ENCODE data around the gene CCDC141. TPM values are rescaled to one million over a fixed set of nuclear protein-coding genes. Genes with fewer than 3 reads are reported as not detected.

The CCDC141 gene
- polyA plus RNA-seq, 10 donors: 32.4 to 94.7 (median 58.5) TPM

DNA sequence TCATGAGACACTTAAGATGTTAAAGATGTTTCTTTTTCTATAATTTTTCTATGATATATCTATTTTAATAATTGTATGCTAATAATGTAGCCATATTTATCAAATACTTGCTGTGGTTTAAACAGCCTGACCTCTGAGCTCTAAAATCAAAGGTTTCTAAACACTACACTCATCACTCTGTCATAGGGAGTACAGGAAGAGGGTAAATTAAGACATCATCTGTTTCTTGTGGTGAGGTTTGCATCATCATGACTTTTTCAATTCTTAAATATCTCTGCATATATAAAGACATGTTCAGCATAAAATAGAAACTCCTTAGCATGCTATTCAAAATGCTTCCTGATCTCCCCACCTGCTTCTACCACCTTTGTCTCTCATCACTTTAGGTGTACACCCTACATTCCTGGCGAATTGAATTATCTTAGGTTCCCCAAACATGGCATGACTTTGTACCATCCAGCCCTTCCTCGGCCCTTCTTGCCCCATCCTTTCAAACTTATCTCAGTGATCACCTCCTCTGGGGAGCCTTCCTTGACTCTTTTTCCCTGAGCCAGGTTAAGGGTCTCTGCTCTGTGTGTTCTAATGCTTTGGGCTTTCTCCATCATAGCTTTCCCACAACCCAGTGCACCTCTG, 137.4 kb downstream of the CCDC141 start:
- no peak for DNase-seq

DNA sequence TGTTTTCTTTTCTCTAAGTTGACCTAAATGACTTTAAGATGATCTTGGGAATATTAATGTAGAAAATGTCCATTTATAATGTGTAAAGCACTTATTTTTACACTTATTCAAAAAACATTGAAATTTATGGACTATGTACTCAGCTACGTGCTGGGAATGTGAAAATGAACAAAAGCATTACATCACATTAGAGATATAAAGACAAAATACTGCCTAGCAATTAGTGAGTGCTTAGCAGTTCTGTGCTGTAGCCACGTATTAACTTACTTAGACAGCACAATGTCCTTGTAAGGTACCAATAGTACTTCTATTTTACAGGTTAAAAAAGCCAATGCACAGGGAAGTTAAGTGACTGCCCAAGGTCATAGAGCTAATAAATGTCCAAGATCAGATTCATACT, 138.9 kb downstream of the CCDC141 start:
- no peak for DNase-seq

DNA sequence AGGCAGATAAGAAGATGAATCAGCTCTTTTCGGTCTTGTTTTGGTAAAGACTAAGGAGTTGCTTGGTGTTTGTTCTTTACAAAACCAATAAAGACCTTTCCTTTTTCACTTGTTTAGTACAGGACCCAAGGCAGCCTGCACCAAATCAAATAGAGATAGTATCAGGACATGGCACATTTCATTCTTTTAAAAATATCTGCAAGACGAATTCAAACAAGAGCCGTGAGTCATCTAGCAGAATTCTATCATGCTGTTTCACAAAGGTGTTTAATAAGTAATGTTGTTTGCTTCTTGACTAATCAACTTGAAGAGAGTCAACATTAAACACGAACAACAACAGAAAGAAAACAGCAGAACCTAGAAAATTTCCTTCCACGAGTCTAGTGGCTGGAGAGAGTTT, 139.9 kb downstream of the CCDC141 start:
- DNase-seq: no peak

DNA sequence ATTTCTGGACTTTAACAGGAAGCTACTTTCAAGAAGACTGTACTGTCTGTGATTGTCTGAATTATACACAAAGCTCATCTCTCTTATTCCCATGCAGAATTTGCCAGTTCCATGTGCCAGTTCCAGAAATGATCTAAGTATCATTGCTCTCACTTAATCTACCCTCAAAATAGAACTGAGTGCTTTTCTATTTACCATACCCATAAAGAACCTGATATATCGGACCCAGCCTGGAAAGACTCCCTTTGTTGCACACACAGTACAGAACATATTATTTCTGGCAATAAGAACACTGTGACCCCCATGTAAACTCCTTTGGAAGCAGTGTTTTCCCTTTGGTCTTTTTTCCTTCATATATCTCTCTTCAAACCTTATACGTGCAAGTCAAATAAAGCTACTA, 140.4 kb downstream of the CCDC141 start:
- no peak for DNase-seq

DNA sequence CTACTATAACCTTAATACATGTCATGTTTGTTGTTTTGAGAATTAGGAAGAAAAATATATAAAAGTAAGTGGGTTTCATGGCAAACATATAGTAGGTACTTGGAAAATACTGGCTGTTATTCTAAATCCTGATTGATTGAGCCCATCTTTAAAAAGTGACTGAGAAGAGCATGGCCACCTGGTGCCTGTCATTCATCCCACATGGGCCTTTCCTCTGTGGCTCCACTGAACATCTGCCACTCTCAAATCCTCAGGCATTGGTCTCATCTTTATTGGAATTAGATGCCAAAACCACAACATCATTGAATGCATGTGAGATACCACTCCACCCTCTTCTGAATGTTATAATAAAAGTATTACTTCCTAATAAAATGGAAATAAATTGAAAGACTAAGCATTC, 141.1 kb downstream of the CCDC141 start:
- peak; percentile 36 to 71 (median 55) for DNase-seq

DNA sequence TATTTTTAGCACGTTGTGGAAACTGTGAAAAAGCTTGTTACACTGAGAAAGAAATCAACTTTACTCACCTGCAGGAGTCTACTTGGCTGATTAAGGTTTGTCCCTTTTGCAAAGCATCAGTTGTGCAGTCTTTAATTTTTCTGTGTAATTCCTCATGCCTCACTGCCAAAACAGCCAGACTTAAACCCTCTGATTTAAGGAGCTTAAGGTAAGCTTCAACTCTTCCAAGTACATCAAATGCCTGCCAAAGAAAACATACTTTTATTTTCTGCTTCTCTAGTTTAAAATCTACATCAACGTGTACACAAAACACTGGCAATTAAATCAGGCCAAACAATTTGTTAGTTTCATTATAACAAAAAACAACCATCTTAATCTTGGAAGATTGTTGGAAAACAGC, 144.7 kb downstream of the CCDC141 start:
- DNase-seq: no peak

DNA sequence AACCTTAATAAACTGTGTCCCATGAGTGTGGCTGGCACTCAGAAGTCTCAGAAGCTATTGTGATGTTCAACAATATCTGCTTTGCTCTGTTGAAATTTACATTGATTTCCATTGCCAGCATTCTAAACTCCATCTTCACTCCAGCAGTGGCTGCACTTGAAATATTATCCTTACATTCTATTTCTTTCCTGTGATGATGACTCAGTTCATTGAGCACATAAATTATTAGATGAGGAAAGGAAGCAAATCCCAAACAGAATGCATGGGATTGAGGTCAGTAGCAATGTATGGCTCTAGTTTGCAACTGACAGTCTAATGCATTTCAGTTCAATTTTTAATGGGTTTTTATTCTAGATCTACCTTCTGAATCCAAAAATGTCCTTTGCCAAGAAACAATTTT, 150.3 kb downstream of the CCDC141 start:
- no peak for DNase-seq

DNA sequence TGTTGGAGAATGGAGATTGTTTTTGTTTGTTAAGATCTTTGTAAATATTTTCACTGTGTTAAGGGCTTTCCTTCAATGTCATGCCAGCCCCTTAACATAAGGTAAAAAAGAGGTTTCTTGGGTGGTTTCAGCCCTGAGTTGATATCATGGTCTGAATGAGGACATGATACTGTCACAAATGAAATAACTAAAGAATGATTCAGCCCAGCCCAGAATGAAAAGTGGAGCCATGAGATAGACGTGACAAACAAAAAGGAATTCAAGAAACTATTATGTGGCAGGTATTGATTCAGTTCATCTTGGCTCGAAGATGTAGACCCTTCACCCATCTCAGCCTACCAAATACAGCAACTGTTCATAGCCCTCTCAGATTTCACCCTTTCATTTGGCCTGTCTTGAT, 154.1 kb downstream of the CCDC141 start:
- no peak for DNase-seq

DNA sequence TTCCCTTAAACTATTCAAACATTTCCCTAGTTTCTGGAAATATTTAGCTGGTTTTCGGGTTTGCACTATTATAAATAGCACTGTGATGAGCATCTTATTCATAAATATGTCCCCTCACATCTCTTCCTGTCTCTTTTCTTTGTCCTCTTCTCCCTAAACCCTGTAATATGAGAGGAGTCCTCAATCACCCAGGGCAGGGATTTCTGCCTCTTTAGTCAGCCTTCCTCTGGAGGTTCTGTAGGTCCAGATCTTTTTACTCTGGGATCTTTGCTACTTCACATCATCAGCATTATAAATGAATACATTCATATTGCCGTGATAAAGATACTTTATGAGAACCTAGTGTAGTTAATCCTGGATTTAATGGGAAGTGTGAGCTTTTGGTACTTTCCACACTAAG, 154.8 kb downstream of the CCDC141 start:
- no peak for DNase-seq

DNA sequence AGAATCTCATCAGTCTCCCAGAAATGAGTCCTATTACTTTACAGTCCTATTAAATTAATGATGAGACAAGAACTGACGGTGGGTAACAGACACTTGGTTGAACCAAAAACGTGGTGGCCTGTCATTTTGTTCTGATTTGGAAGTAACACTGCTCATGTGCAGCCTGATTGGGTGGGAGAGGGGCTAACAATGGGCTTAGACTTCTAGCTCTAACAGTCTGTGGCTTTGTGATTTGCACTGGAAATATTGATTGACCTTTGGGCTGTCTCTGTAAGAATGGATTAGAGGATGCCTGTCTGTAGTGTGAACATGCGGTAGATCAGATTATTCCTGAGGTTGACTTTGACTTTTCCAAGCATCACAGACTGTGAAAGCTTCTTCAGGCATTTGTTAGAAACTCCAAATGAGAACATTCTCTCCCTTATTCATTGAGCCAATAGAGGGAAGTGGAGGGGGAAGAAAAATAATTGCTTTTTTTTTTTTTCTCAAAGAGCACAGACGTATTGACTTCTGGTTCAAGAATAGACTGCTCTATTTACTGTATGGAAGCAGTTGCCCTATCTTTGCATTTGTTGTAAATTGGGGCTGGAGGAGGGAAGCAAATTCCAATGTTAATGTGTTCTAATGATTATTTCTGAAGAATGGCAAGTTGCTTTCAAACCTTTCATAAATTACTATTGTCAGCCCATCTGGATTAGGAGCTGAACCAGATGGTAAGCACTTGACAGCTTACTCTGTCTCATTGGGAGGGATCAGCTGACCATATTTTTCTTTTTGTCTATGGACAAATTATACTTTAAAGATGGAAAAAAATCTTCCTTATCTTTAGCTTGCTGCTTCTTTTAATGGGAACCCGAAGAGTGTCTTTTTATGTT, 156.9 kb downstream of the CCDC141 start:
- no peak for DNase-seq

DNA sequence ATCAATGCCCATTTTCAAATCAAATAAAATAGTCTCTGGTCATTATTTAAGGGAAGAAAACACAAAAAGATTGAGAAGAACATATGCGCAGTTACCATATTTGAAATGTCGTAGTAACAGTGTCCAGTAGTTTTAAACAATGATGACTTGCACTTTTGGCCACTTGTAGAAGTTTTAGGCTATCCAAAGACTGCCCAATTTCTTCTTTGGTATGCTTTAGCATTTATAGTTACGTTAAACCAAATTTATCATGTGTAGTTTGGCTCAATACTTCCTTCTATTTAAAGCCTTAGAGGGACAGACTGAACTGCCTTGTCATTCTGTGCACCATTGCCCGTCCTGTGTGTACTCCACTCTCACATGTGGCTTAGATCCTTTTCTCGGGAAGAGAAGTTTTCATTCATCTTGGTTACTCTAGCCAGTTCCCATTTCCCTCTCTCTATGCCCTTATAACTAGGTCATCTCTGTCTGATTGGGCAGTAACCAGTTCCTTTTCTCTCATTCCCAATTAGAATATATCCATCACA, 157.9 kb downstream of the CCDC141 start:
- no peak for DNase-seq

DNA sequence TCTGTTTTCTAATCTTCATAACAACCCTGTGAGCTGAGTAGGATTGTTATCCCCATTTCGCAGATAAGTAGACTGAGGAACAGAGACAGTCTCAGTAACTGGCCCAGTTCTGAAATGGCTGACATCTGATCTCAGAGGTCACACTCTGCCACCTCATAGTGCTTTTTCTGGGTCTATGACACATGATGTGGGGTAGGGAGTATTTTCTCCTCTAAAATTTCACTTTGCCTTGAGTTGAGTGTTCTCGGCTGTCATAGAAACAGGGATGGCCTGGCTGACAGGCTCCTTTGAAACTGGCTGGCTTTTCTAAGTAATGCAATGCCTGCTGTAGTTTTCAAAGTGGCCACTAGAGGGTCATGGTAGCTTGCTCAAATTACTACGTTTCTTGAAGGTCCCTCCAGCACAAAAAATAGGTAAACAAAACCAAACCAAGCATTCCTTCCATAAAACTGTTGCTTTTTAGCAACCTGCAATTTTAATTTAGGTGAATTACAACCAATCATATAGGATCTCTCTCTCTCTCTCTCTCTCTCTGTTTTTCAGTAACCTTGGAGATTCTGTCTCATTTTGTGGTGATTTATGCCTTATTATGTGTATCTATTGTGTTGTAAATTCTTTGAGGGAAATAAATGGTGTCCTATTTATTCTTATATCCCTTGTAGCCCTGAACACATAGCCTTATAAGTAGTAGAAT, 158.5 kb downstream of the CCDC141 start:
- DNase-seq: peak; percentile 63 to 80 (median 68)

DNA sequence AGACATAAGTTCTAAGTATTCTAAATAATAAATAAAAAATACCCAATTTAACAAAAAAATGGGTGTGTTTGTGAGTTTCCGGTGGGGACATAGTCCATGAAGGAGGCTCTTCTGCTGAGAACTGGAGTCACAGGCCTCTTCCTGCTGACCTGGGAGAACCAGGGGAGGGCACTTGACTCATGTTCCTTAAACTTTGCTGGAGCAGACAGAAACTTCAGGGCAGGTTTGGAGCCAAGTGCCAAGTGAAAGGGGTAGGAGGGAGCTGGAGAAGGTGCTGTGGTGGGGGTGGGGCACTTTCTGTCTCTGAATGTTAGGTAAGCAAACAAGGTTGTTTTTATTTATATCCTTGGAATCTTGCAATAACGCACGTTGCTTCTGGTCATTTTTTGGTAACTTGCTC, 163.9 kb downstream of the CCDC141 start:
- no peak for DNase-seq

DNA sequence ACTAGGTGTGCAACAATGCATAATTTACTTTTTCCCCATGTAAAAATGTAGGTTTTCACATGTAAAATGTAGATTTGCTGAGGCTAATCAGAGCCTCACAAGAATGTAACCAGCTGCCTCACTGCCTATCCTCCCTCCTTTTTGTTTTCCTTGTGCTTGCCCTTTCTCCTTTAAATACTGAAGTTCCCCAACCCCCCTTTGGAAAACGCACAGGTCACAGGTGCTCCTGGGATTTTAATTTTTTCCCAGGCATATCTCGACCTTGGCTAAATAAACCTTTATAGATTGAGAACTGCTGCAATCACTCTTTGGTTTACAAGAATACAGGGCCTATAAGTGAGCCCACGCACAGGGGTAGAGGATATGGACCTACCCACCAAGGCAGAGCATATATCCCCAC, 165.5 kb downstream of the CCDC141 start:
- DNase-seq: no peak

DNA sequence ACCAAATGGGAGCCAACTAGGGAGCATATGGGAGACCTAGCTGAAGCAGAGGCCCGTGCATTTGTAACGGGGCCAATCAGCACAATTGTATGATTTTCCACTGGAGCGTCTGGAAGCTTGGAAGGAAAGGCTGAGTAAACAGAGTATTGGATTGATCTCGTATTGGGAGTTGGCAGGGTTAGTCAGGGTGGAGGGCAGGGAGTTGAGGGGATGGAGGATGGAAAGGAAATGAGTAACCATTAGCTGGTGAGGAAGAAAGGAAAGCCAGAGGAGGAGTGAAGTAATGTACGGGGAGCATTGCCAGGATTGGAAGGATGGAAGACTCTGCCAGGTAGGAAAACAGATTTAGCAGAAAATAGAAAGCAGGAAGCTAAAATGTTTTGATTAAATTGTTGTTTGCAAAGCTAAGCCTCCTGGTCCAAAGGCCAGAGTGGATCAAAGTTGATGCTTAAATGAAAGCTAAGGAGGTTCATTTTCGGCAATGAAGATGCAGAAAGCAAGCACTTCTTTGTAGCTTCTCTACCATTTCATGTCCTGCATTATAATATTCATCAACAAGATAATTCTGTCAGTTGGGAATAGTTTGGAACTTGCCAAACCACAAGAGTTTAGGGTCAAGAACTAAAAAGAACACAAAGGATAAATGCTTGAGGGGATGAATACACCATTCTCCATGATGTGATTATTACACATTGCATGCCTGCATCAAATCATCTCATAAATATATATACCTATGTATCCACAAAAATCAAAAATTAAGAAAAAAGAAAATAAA, 167.1 kb downstream of the CCDC141 start:
- DNase-seq: peak in 2 of 3 donors; percentile 55

DNA sequence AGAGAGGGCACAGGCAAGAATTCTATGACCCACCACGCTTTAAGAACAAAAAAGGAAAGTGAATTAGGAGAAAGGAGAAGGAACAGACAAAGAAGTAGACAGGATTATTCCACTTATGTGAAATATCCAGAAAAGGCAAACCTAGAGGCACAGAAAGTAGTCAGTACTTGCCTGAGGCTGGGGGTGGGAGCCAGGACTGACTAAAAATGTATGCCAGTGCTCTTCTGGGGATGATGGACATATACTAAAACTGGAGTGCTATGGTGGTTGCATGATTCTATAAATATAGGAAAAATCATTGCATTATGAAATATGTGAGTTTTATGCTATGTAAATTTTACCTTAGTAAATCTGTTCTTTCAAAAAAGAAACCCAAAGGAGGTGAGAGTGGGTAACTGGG, 168.9 kb downstream of the CCDC141 start:
- DNase-seq: no peak

DNA sequence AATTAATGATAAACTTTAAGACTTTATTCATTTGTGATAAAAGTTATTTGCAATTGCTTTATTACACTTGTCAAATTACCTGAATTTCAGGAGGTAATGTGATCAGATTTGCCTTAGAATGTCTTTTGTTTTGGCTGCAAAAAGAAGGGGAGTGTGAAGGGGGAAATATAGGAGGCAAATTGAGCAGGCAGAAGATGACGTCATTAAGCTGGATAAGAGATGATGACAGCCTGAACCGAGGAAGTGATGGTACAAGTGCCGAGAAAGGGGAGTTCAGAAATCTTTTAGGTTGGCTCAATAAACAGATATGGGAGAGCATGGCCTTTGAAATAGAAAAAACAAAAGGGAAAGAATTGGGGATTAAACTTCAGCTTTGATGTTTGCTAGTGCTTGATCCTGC, 169.7 kb downstream of the CCDC141 start:
- DNase-seq: no peak

DNA sequence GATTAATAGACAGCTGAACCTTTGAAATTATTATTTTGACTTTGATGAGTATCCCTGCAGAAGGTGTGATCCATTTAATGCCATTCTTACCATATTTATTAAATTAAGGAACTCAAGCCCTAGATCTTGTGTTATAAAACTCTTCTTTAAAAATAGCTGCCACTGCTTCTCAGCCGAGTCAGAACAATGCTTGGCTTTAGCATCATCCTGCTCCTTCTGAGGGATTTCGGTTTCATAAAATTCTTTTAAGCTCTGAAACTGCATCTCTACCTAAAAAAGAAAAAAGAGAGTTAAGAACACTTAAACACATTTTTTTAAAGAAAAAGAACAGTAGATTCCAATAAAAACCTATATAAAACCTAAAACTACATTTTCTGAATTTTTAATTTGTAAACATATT, 172.1 kb downstream of the CCDC141 start:
- no peak for DNase-seq

DNA sequence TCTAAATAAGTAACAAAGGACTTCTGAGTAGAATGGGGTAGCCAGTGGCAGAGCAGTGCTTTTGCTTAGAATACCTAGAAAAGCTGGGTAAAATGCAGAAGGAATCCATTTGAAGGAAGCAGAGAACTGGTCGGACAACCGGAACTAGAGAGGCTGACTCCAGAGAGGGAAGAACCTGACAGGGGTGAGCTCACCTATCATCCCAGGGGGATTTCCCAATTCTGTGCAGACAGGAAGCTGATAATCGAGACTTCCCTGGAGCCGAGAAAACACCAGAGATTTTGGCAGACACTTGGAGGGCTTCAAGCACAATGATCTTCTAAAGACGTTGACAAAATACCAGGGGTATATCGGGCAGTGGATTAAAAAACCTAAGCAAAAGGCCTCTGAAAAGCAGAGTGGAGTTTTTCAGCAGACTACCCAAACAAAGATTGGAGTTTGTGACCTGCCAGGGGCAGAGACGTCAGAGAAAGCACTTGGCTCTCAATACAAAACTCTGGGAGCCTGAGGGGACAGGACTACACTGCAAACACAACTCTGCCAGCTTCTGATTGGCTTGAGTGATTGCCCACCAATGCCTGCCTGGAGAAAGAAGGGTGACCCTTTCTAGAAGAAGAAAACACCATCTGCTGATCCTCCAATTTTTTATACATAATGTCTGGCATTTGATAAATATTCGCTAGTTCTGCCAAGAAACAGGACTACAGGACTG, 175.3 kb downstream of the CCDC141 start:
- no peak for DNase-seq

DNA sequence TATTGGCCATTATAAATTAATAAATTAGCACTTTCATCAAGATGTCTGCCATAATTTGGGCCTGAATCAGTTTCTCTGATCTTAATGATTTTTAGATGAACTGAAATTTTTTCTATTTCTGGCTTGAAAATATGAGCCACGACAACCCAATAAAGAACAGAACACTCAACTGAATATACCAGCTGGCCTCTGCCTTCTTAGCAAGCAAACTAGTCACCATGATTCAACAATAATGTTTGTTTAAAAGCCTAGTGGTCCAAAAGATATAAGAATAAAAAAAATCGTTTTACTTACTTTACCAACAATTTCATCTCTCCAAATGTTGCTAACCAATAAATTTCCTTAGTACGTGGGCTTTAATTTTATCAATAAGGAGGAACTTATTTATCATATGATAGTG, 176.0 kb downstream of the CCDC141 start:
- DNase-seq: no peak

DNA sequence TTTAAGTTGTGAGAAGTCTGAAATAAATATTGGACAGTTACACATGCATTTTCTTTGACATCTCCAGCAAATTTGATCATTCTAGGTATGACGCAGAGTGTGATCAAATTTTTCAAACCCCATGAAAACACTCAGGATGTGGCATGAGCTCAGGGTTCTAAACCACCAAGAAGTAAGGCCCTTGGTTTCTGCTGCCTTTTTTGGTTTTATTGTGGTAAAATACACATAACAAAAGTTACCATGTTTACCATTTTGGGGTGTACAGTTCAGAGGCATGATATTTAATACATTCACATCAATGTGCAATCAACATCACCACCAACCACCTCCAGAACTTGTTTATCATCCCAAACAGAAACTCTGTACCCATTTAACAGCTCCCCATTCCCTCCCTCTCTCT, 178.4 kb downstream of the CCDC141 start:
- no peak for DNase-seq
